ENCODE data around the gene PRAMEF20. TPM values are rescaled to one million over a fixed set of nuclear protein-coding genes. Genes with fewer than 3 reads are reported as not detected.
"Not testable (repeated sequence)": the region's sequence is repeated elsewhere in the genome, so short reads cannot be mapped to it uniquely, and the experiment has no call there.

PRAMEF20 gene
- total RNA-seq (2014; rRNA removed) (not detected in 2 replicates), Bru-seq, nascent RNA (not detected), BruChase-seq, experiment 1, labeled RNA remaining after a 6-hour chase (not detected), BruChase-seq, experiment 2, labeled RNA remaining after a 2-hour chase (percentile 10 among the genes with signal in this experiment)
- long read RNA-seq = 0 reads

- H3K27me3 ChIP-seq (ENCODE audit: low read length); ATAC-seq; H3K4me1 ChIP-seq (ENCODE audit: insufficient read depth, low read length); CTCF ChIA-PET; H3F3A ChIP-seq (ENCODE audit: low read length, unreplicated experiment); H3K79me2 ChIP-seq (ENCODE audit: low read length); DNase-seq; H2AFZ ChIP-seq (ENCODE audit: low read length); POLR2A ChIA-PET (ENCODE audit: unreplicated experiment); H3K9me2 ChIP-seq (replicated peaks; ENCODE audit: low read length); H3K9ac ChIP-seq (ENCODE audit: low read length); H3K27ac ChIP-seq (ENCODE audit: low read length); H3K4me2 ChIP-seq (ENCODE audit: low read length); H4K20me1 ChIP-seq (ENCODE audit: low read length); H3K9me3 ChIP-seq (ENCODE audit: low read length); H3K36me3 ChIP-seq (ENCODE audit: low read depth, low read length); BruUV-seq (replicated peaks); H3K4me3 ChIP-seq (ENCODE audit: low read length); intact Hi-C loops (cut with micrococcal nuclease): not testable (repeated sequence)
Measured at GRCh38 chr1:13410150-13410549, at the start of gene PRAMEF20. PRAMEF20 (plus strand) TSS chr1:13410450; CDS start chr1:13416355, 5,905 bp downstream.

GRCh38 chr1:13362364-13362763, 47.9 kb upstream of the PRAMEF20 start:
- H3F3A ChIP-seq (ENCODE audit: low read length, unreplicated experiment); H3K36me3 ChIP-seq (ENCODE audit: low read depth, low read length); BruUV-seq (replicated peaks); H3K4me3 ChIP-seq (ENCODE audit: low read length); H3K27ac ChIP-seq (ENCODE audit: low read length); H3K9me3 ChIP-seq (ENCODE audit: low read length); ATAC-seq; H3K4me1 ChIP-seq (ENCODE audit: insufficient read depth, low read length); intact Hi-C loops (cut with micrococcal nuclease); H3K9ac ChIP-seq (ENCODE audit: low read length); H4K20me1 ChIP-seq (ENCODE audit: low read length); CTCF ChIA-PET; H3K4me2 ChIP-seq (ENCODE audit: low read length); H3K9me2 ChIP-seq (replicated peaks; ENCODE audit: low read length); H3K79me2 ChIP-seq (ENCODE audit: low read length); H2AFZ ChIP-seq (ENCODE audit: low read length); POLR2A ChIA-PET (ENCODE audit: unreplicated experiment); DNase-seq; H3K27me3 ChIP-seq (ENCODE audit: low read length): not testable (repeated sequence)

- DNase-seq; H3K4me2 ChIP-seq (ENCODE audit: low read length); H3K9me3 ChIP-seq (ENCODE audit: low read length); H3K9ac ChIP-seq (ENCODE audit: low read length); H3F3A ChIP-seq (ENCODE audit: low read length, unreplicated experiment); H2AFZ ChIP-seq (ENCODE audit: low read length); POLR2A ChIA-PET (ENCODE audit: unreplicated experiment); H4K20me1 ChIP-seq (ENCODE audit: low read length); BruUV-seq (replicated peaks); H3K27ac ChIP-seq (ENCODE audit: low read length); CTCF ChIA-PET; H3K4me1 ChIP-seq (ENCODE audit: insufficient read depth, low read length); H3K4me3 ChIP-seq (ENCODE audit: low read length); ATAC-seq; H3K79me2 ChIP-seq (ENCODE audit: low read length); H3K36me3 ChIP-seq (ENCODE audit: low read depth, low read length); H3K9me2 ChIP-seq (replicated peaks; ENCODE audit: low read length); intact Hi-C loops (cut with micrococcal nuclease); H3K27me3 ChIP-seq (ENCODE audit: low read length): not testable (repeated sequence)
Measured at GRCh38 chr1:13364928-13365327, 45.3 kb upstream of the PRAMEF20 start.

- ATAC-seq; intact Hi-C loops (cut with micrococcal nuclease); H3K9me3 ChIP-seq (ENCODE audit: low read length); H3K4me2 ChIP-seq (ENCODE audit: low read length); DNase-seq; H3K4me1 ChIP-seq (ENCODE audit: insufficient read depth, low read length); H3K9ac ChIP-seq (ENCODE audit: low read length); H3K79me2 ChIP-seq (ENCODE audit: low read length); H3F3A ChIP-seq (ENCODE audit: low read length, unreplicated experiment); H3K27ac ChIP-seq (ENCODE audit: low read length); POLR2A ChIA-PET (ENCODE audit: unreplicated experiment); H2AFZ ChIP-seq (ENCODE audit: low read length); CTCF ChIA-PET; H3K9me2 ChIP-seq (replicated peaks; ENCODE audit: low read length); H3K36me3 ChIP-seq (ENCODE audit: low read depth, low read length); H4K20me1 ChIP-seq (ENCODE audit: low read length); BruUV-seq (replicated peaks); H3K27me3 ChIP-seq (ENCODE audit: low read length); H3K4me3 ChIP-seq (ENCODE audit: low read length): not testable (repeated sequence)
Measured at GRCh38 chr1:13366536-13366935, 43.7 kb upstream of the PRAMEF20 start.

GRCh38 chr1:13368544-13368943, 41.7 kb upstream of the PRAMEF20 start:
- H3K4me1 ChIP-seq (ENCODE audit: insufficient read depth, low read length); H3K9ac ChIP-seq (ENCODE audit: low read length); H3K4me3 ChIP-seq (ENCODE audit: low read length); H3K27ac ChIP-seq (ENCODE audit: low read length); H3F3A ChIP-seq (ENCODE audit: low read length, unreplicated experiment); BruUV-seq (replicated peaks); POLR2A ChIA-PET (ENCODE audit: unreplicated experiment); H3K9me2 ChIP-seq (replicated peaks; ENCODE audit: low read length); H4K20me1 ChIP-seq (ENCODE audit: low read length); H3K36me3 ChIP-seq (ENCODE audit: low read depth, low read length); H3K79me2 ChIP-seq (ENCODE audit: low read length); CTCF ChIA-PET; H3K4me2 ChIP-seq (ENCODE audit: low read length); ATAC-seq; intact Hi-C loops (cut with micrococcal nuclease); H2AFZ ChIP-seq (ENCODE audit: low read length); H3K9me3 ChIP-seq (ENCODE audit: low read length): not testable (repeated sequence)
- peak; percentile 35 for DNase-seq
- peaks cover 17% of the 10 kb centered on the region for H3K27me3 ChIP-seq (ENCODE audit: low read length)
- peak; percentile 33; the same call in 1 of the 2 replicates for TF ChIP-seq CTCF (conservative IDR thresholded peaks at IDR 0.05; ENCODE audit: low read depth, low read length)

- H3K9ac ChIP-seq (ENCODE audit: low read length); BruUV-seq (replicated peaks); CTCF ChIA-PET; H3K9me2 ChIP-seq (replicated peaks; ENCODE audit: low read length); H3K4me1 ChIP-seq (ENCODE audit: insufficient read depth, low read length); H4K20me1 ChIP-seq (ENCODE audit: low read length); H3K36me3 ChIP-seq (ENCODE audit: low read depth, low read length); DNase-seq; H2AFZ ChIP-seq (ENCODE audit: low read length); intact Hi-C loops (cut with micrococcal nuclease); H3K4me3 ChIP-seq (ENCODE audit: low read length); POLR2A ChIA-PET (ENCODE audit: unreplicated experiment); H3K27ac ChIP-seq (ENCODE audit: low read length); H3F3A ChIP-seq (ENCODE audit: low read length, unreplicated experiment); H3K9me3 ChIP-seq (ENCODE audit: low read length); H3K79me2 ChIP-seq (ENCODE audit: low read length); ATAC-seq; H3K27me3 ChIP-seq (ENCODE audit: low read length); H3K4me2 ChIP-seq (ENCODE audit: low read length): not testable (repeated sequence)
Measured at GRCh38 chr1:13378983-13379382, 31.3 kb upstream of the PRAMEF20 start.

Measured in PC-3 (cell line).